Trophoblast cell (in vitro differentiated cells and primary cell): ENCODE data around the gene TPCN1.

Experiments used
- DNase-seq, 2 donors: peaks; one replicate each; pipeline ENCODE4 v3.0.0-alpha.2; 2016
- H2AFZ ChIP-seq: 2 replicates; pipeline ENCODE4 v1.6.1; 2013; ENCODE audit warnings: low read length, moderate library complexity, mild to moderate bottlenecking; ENCODE audit not compliant: insufficient read depth, poor library complexity
- H2AK5ac ChIP-seq: 2 replicates; pipeline ENCODE4 v1.6.1; 2013; ENCODE audit warnings: mild to moderate bottlenecking, low read length
- H2BK120ac ChIP-seq: 2 replicates; pipeline ENCODE4 v1.6.1; 2013; ENCODE audit warnings: low read length, mild to moderate bottlenecking, moderate library complexity; ENCODE audit not compliant: insufficient read depth, poor library complexity
- H2BK12ac ChIP-seq: 2 replicates; pipeline ENCODE4 v1.6.1; 2013; ENCODE audit warnings: mild to moderate bottlenecking, low read length, moderate library complexity
- H2BK5ac ChIP-seq: 2 replicates; pipeline ENCODE4 v1.6.1; 2013; ENCODE audit warnings: low read length, low read depth, moderate library complexity, mild to moderate bottlenecking; ENCODE audit not compliant: poor library complexity
- H3K14ac ChIP-seq: 2 replicates; pipeline ENCODE4 v1.6.1; 2013; ENCODE audit warnings: mild to moderate bottlenecking, low read length
- H3K18ac ChIP-seq: 2 replicates; pipeline ENCODE4 v1.6.1; 2013; ENCODE audit warnings: mild to moderate bottlenecking, low read length
- H3K23ac ChIP-seq: 2 replicates; pipeline ENCODE4 v1.6.1; 2013; ENCODE audit warnings: low read length
- H3K27ac ChIP-seq: 2 replicates; pipeline ENCODE4 v1.5.1; 2013; ENCODE audit warnings: low read depth, mild to moderate bottlenecking, inconsistent platforms, low read length, moderate library complexity
- H3K27me3 ChIP-seq: 2 replicates; pipeline ENCODE4 v1.6.1; 2013; ENCODE audit warnings: inconsistent platforms, mild to moderate bottlenecking, low read length, moderate library complexity; ENCODE audit not compliant: insufficient read depth
- H3K36me3 ChIP-seq, 2 experiments: 1 replicate in 1 of 2; 2 replicates in 1 of 2; pipeline ENCODE4 v1.6.1; 2013; ENCODE audit warnings: low read length in 2 of 2, mild to moderate bottlenecking in 2 of 2, moderate library complexity in 1 of 2; ENCODE audit not compliant: insufficient read depth in 2 of 2, control insufficient read depth in 1 of 2
- H3K4ac ChIP-seq: 2 replicates; pipeline ENCODE4 v1.6.1; 2013; ENCODE audit warnings: low read depth, mild to moderate bottlenecking, low read length, moderate library complexity
- H3K4me1 ChIP-seq, 2 experiments: 1 replicate in 1 of 2; 2 replicates in 1 of 2; pipeline ENCODE4 v1.6.1; 2013; ENCODE audit warnings: low read length in 2 of 2, mild to moderate bottlenecking in 2 of 2, moderate library complexity in 1 of 2; ENCODE audit not compliant: insufficient read depth in 2 of 2, control insufficient read depth in 1 of 2
- H3K4me2 ChIP-seq: 2 replicates; pipeline ENCODE4 v1.6.1; 2013; ENCODE audit warnings: inconsistent platforms, mild to moderate bottlenecking, low read length, moderate library complexity
- H3K4me3 ChIP-seq: 2 replicates; pipeline ENCODE4 v1.5.1; 2013; ENCODE audit warnings: mild to moderate bottlenecking, low read depth, low read length, inconsistent platforms
- H3K79me1 ChIP-seq: one replicate; pipeline ENCODE4 v1.6.1; 2013; ENCODE audit warnings: low read length
- H3K79me2 ChIP-seq: 2 replicates; pipeline ENCODE4 v1.6.1; 2013; ENCODE audit warnings: low read length, mild to moderate bottlenecking; ENCODE audit not compliant: control insufficient read depth, insufficient read depth, poor library complexity
- H3K9ac ChIP-seq: 2 replicates; pipeline ENCODE4 v1.6.1; 2013; ENCODE audit warnings: mild to moderate bottlenecking, low read length
- H3K9me3 ChIP-seq: 2 replicates; pipeline ENCODE4 v1.6.1; 2013; ENCODE audit warnings: low read depth, mild to moderate bottlenecking, control low read depth, inconsistent platforms, low read length; ENCODE audit not compliant: insufficient read depth
- H4K12ac ChIP-seq: 2 replicates; pipeline ENCODE4 v1.6.1; 2013; ENCODE audit warnings: low read depth, mild to moderate bottlenecking, low read length, moderate library complexity
- H4K8ac ChIP-seq: 2 replicates; pipeline ENCODE4 v1.6.1; 2013; ENCODE audit warnings: low read depth, mild to moderate bottlenecking, low read length, moderate library complexity
- H4K91ac ChIP-seq: one replicate; pipeline ENCODE4 v1.6.1; 2013; ENCODE audit warnings: low read depth, mild to moderate bottlenecking, low read length, moderate library complexity
- WGBS: extraction: QIAGEN DNeasy Blood & Tissue Kit; methylation state at CpG from one replicate; pipeline ENCODE4 v1.1.7; 2013; ENCODE audit warnings: missing lambda C conversion rate; ENCODE audit not compliant: insufficient read length, insufficient coverage; ENCODE audit errors: extremely low coverage; 5-methylcytosine and 5-hydroxymethylcytosine counted together

TPCN1 gene

GRCh38 chr12:113183030-113183589 lies 38.2 kb upstream of the TPCN1 start:
- Histone ChIP-seq H2AK5ac (no peak overlapping the region), H3K9ac (no peak overlapping the region), H4K8ac (no peak overlapping the region), H3K4me2 (no peak overlapping the region), H3K23ac (no peak overlapping the region), H3K9me3 (no peaks in the 10 kb centered on the region), H3K14ac (no peak overlapping the region), H3K79me1 (peaks cover 14% of the 10 kb centered on the region), H4K12ac (no peak overlapping the region), H2BK120ac (no peak overlapping the region), H3K27me3 (no peaks in the 10 kb centered on the region), H3K36me3 (peaks cover 27 to 35% of the 10 kb centered on the region in 2 experiments), H3K79me2 (peaks cover 11% of the 10 kb centered on the region), H3K18ac (no peak overlapping the region), H3K4ac (peak overlapping the region; percentile 26), H3K27ac (no peak overlapping the region), H2BK12ac (no peak overlapping the region), H3K4me3 (no peak overlapping the region), H3K4me1 (peaks cover 8% of the 10 kb centered on the region in 2 experiments), H4K91ac (no peak overlapping the region), H2BK5ac (no peak overlapping the region), H2AFZ (no peak overlapping the region)
- DNase-seq, result no peak
- WGBS, result no CpG with 5 or more reads among the region's 11 CpGs

GRCh38 chr12:113184098-113184899 lies 37.0 kb upstream of the TPCN1 start:
- Histone ChIP-seq H3K27ac (no peak overlapping the region), H3K14ac (no peak overlapping the region), H2AK5ac (peak overlapping the region; percentile 61), H3K23ac (no peak overlapping the region), H4K8ac (peak overlapping the region; percentile 62), H3K27me3 (no peaks in the 10 kb centered on the region), H3K4ac (peak overlapping the region; percentile 93), H3K79me2 (peaks cover 11% of the 10 kb centered on the region), H2BK120ac (peak overlapping the region; percentile 25), H2AFZ (no peak overlapping the region), H3K18ac (peak overlapping the region; percentile 2), H4K12ac (peak overlapping the region; percentile 67), H3K4me1 (peaks cover 8% of the 10 kb centered on the region in 2 experiments), H3K79me1 (peaks cover 14% of the 10 kb centered on the region), H4K91ac (peak overlapping the region; percentile 56), H3K9me3 (no peaks in the 10 kb centered on the region), H3K4me2 (peak overlapping the region; percentile 70), H3K4me3 (peak overlapping the region; percentile 70), H3K9ac (no peak overlapping the region), H3K36me3 (peaks cover 21 to 27% of the 10 kb centered on the region in 2 experiments), H2BK5ac (no peak overlapping the region), H2BK12ac (no peak overlapping the region)
- WGBS, result no CpG with 5 or more reads among the region's 26 CpGs
- DNase-seq, result peak; percentile 49 to 71

- Histone ChIP-seq H2AFZ (peak overlapping the region; percentile 90), H3K79me2 (peaks cover 11% of the 10 kb centered on the region), H2BK120ac (peak overlapping the region; percentile 90), H3K9ac (peak overlapping the region; percentile 97), H3K4me3 (peak overlapping the region; percentile 94), H3K4me1 (peaks cover 8% of the 10 kb centered on the region in 2 experiments), H4K91ac (peak overlapping the region; percentile 90), H4K8ac (peak overlapping the region; percentile 98), H3K23ac (no peak overlapping the region), H3K27me3 (no peaks in the 10 kb centered on the region), H3K14ac (peak overlapping the region; percentile 86), H3K4ac (peak overlapping the region; percentile 85), H2BK5ac (peak overlapping the region; percentile 79), H4K12ac (peak overlapping the region; percentile 96), H3K18ac (peak overlapping the region; percentile 73), H3K36me3 (peaks cover 15 to 22% of the 10 kb centered on the region in 2 experiments), H3K4me2 (peak overlapping the region; percentile 70), H2BK12ac (no peak overlapping the region), H3K79me1 (peaks cover 14% of the 10 kb centered on the region), H2AK5ac (peak overlapping the region; percentile 45), H3K9me3 (no peaks in the 10 kb centered on the region), H3K27ac (peak overlapping the region; percentile 76)
- peak; percentile 73 to 83 for DNase-seq
- no CpG with 5 or more reads among the region's 20 CpGs for WGBS
These were observed 36.4 kb upstream of the TPCN1 start for GRCh38 chr12:113184900-113185179.

GRCh38 chr12:113185180-113186032 lies 35.9 kb upstream of the TPCN1 start, which contains the start of the genes DDX54 and RITA1:
DDX54 (minus strand) TSS chr12:113185478; CDS start chr12:113185451, 27 bp downstream.
RITA1 (plus strand) TSS chr12:113185721; CDS start chr12:113186747, 1,026 bp downstream.
- Histone ChIP-seq H2AK5ac (peak within 1 kb of the TSS; percentile 61), H3K27me3 (no peaks in the 10 kb centered on the region), H3K9me3 (no peaks in the 10 kb centered on the region), H3K9ac (peak within 1 kb of the TSS; percentile 97), H2AFZ (peak within 1 kb of the TSS; percentile 90), H3K79me2 (peaks cover 11% of the 10 kb centered on the region), H4K12ac (peak within 1 kb of the TSS; percentile 96), H3K18ac (peak within 1 kb of the TSS; percentile 73), H4K8ac (peak within 1 kb of the TSS; percentile 98), H3K4me1 (peaks cover 8% of the 10 kb centered on the region in 2 experiments), H3K79me1 (peaks cover 14% of the 10 kb centered on the region), H4K91ac (peak within 1 kb of the TSS; percentile 90), H2BK5ac (peak within 1 kb of the TSS; percentile 81), H3K4me3 (peak within 1 kb of the TSS; percentile 94), H3K23ac (no peak within 1 kb of the TSS), H3K36me3 (peaks cover 11 to 17% of the 10 kb centered on the region in 2 experiments), H3K14ac (peak within 1 kb of the TSS; percentile 86), H2BK120ac (peak within 1 kb of the TSS; percentile 90), H2BK12ac (peak within 1 kb of the TSS; percentile 47), H3K4ac (peak within 1 kb of the TSS; percentile 93), H3K27ac (peak within 1 kb of the TSS; percentile 76), H3K4me2 (peak within 1 kb of the TSS; percentile 70)
- peak; percentile 41 to 76 for DNase-seq
- WGBS, result no CpG with 5 or more reads among the region's 89 CpGs
